ENCODE data around the gene FBXW5. TPM values are rescaled to one million over a fixed set of nuclear protein-coding genes. Genes with fewer than 3 reads are reported as not detected.

The FBXW5 gene
- total and polyA plus RNA-seq, 12 donors, result 118 to 215 (median 145) TPM

- Histone ChIP-seq H3K27me3 (no peaks in the 10 kb centered on the region), H3K27ac (peak overlapping the region in 1 of 10 donors; percentile 55), H3K4me3 (no peak overlapping the region), H3K4me1 (peaks cover 29 to 85% (median 70%) of the 10 kb centered on the region in 9 donors), H3K9me3 (peaks cover 0 to 4% (median 0%) of the 10 kb centered on the region in 11 donors), H3K36me3 (peaks cover 0 to 50% (median 4%) of the 10 kb centered on the region in 9 donors)
- no peak for DNase-seq
- intact Hi-C loops (cut with DNase I), result loop anchor here in 5 of 10 donors (5.0 to 10.0 kb wide), 3 partner anchors 39 to 79 kb away; partner anchors contain the start of genes PHPT1 (in 3 of the 5), TRAF2 (in 2 of the 5) and EDF1 (in 1 of the 5)
- no peak for ATAC-seq
- WGBS, 2 donors, result 96% methylated on average over 13 of the region's 13 CpGs
- no peak for TF ChIP-seq CTCF (IDR thresholded peaks at IDR 0.05)
These were observed 17.8 kb downstream of the FBXW5 start for GRCh38 chr9:136926749-136927148.

- ATAC-seq, result no peak
- Histone ChIP-seq H3K4me1 (peaks cover 32 to 90% (median 73%) of the 10 kb centered on the region in 9 donors), H3K27me3 (no peaks in the 10 kb centered on the region), H3K4me3 (no peak overlapping the region), H3K36me3 (peaks cover 0 to 55% (median 4%) of the 10 kb centered on the region in 9 donors), H3K9me3 (no peaks in the 10 kb centered on the region), H3K27ac (peak overlapping the region in 8 of 10 donors; percentile 55 to 83 (median 70))
- intact Hi-C loops (cut with DNase I), result loop anchor here in 5 of 10 donors (5.0 to 10.0 kb wide), 3 partner anchors 39 to 79 kb away; partner anchors contain the start of genes PHPT1 (in 3 of the 5), TRAF2 (in 2 of the 5) and EDF1 (in 1 of the 5)
- DNase-seq, result no peak
- TF ChIP-seq CTCF (IDR thresholded peaks at IDR 0.05), result peak in 1 of 9 donors; percentile 3
- WGBS, 2 donors, result 88 to 90% methylated on average over 9 of the region's 9 CpGs
These were observed 18.3 kb downstream of the FBXW5 start for GRCh38 chr9:136926154-136926704.

GRCh38 chr9:136925414-136926153 is 19.0 kb downstream of the FBXW5 start:
- peak; percentile 67 to 74 for DNase-seq
- Histone ChIP-seq H3K4me3 (no peak overlapping the region), H3K27me3 (no peaks in the 10 kb centered on the region), H3K27ac (peak overlapping the region in 9 of 10 donors; percentile 12 to 83 (median 69)), H3K4me1 (peaks cover 32 to 92% (median 73%) of the 10 kb centered on the region in 9 donors), H3K9me3 (no peaks in the 10 kb centered on the region), H3K36me3 (peaks cover 0 to 62% (median 5%) of the 10 kb centered on the region in 9 donors)
- peak; percentile 3 to 61 (median 42) for ATAC-seq
- TF ChIP-seq CTCF (IDR thresholded peaks at IDR 0.05), result peak in 3 of 9 donors; percentile 6 to 28 (median 7)
- 58% methylated on average over 33 of the region's 33 CpGs for WGBS, 2 donors
- intact Hi-C loops (cut with DNase I), result loop anchor here in 5 of 10 donors (5.0 to 10.0 kb wide), 3 partner anchors 38 to 78 kb away; partner anchors contain the start of genes PHPT1 (in 3 of the 5), TRAF2 (in 2 of the 5) and EDF1 (in 1 of the 5)

- no peak overlapping the region for H3K4me3 ChIP-seq
- no peaks in the 10 kb centered on the region for H3K27me3 ChIP-seq
- H3K27ac ChIP-seq, result peak overlapping the region in 5 of 10 donors; percentile 69 to 83 (median 72)
- intact Hi-C loops (cut with DNase I), result loop anchor here in 2 of 10 donors (5.0 to 10.0 kb wide), 2 partner anchors 37 to 59 kb away; partner anchors contain the start of genes EDF1 (in 1 of the 2) and TRAF2 (in 1 of the 2)
- ATAC-seq (no peak), DNase-seq (no peak)
- WGBS, 2 donors, result 95 to 96% methylated on average over 19 of the region's 19 CpGs
- peaks cover 0 to 75% (median 15%) of the 10 kb centered on the region in 9 donors for H3K36me3 ChIP-seq
- TF ChIP-seq CTCF (IDR thresholded peaks at IDR 0.05), result no peak
- H3K4me1 ChIP-seq, result peaks cover 30 to 76% (median 63%) of the 10 kb centered on the region in 9 donors
- no peaks in the 10 kb centered on the region for H3K9me3 ChIP-seq
These were observed 20.7 kb downstream of the FBXW5 start for GRCh38 chr9:136923881-136924280.
